ENCODE measurements around the gene EPB41L4A.

EPB41L4A gene

DNA sequence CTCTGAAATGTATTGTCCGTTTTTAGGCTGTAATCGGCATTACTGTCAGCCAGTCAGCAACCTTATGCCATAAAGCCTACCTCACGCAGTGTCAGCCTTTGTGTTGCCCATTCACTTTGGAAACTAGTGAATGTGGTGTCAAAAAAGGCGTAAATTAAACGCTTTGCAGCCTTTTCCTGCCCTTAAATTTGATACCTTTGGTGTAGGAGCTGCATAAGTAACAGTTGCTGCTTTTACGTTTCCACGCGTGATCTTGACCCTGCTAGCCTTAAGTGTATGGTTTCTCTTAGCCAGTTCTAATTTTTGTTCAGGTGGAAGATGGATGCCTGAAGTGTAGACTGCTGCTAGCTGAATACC is 257.7 kb downstream of the EPB41L4A start:
- Histone ChIP-seq H3K9me3 (ENCODE audit: insufficient read depth, low read depth, low read length) (no peaks in the 10 kb centered on the region), H3K4me3 (ENCODE audit: low read length, poor library complexity, severe bottlenecking) (peak overlapping the region; percentile 98), H4K20me1 (ENCODE audit: insufficient read depth, low read length, poor library complexity, severe bottlenecking) (peaks cover 34% of the 10 kb centered on the region), H3F3A (ENCODE audit: low read depth) (no peaks in the 10 kb centered on the region), H3K9ac (ENCODE audit: low read depth, low read length, poor library complexity, severe bottlenecking) (peak overlapping the region; percentile 96), H3K36me3 (ENCODE audit: insufficient read depth, low read length) (peaks cover 24% of the 10 kb centered on the region; the same call in 1 of the 2 replicates), H3K9me2 (replicated peaks; ENCODE audit: low read depth, low read length) (no peaks in the 10 kb centered on the region), H2AFZ (ENCODE audit: low read length) (no peak overlapping the region), H3K27me3 (ENCODE audit: insufficient read depth, low read length, poor library complexity, severe bottlenecking) (peaks cover 5% of the 10 kb centered on the region), H3K4me2 (ENCODE audit: low read depth, low read length, poor library complexity, severe bottlenecking) (peak overlapping the region; percentile 90), H3K79me2 (ENCODE audit: insufficient read depth, low read length) (peaks cover 32% of the 10 kb centered on the region), H3K4me1 (ENCODE audit: insufficient read depth, low read length, poor library complexity, severe bottlenecking) (peaks cover 18% of the 10 kb centered on the region)
- no peak for TF ChIP-seq EZH2phosphoT487 (IDR thresholded peaks at IDR 0.05; ENCODE audit: borderline replicate concordance)
- TF ChIP-seq CTCF (conservative IDR thresholded peaks at IDR 0.05; ENCODE audit: low read length), result no peak

DNA sequence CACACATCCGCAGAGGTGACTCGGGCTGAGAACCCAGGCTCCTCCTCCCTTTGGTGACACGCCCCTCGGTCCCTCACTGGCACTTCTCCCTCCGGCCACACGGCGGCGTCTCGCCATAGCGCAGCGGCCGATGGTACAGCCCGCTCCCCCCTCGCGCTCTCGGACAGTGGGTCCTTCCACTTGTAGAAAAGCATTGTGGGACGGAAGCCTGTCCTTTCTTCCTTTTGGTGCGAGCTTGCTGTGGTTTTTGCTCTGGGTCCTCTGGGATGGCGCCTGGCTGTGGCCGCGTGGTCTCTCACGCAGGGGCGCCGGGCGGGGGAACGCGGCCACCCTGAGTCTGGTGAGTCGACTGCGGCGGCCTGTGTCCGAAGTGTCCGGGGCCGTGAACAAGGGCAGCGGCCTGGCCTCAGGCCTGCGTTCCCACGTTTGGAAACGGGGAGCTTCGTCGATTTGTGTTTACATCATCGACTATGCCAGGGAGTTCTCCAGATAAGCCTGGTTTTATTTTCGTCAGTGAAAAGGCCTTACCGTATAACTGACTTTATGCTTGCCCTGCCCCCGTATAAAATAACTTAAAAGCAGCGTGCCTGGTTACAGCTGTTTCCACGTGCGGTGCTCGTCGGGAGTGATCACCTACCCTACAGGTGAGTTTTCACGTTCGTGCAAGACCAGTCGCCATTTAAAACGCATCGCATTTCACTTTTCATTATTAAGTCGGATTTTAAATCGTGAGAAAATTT is 258.3 kb downstream of the EPB41L4A start:
- H3K9me2 ChIP-seq (replicated peaks; ENCODE audit: low read depth, low read length), result no peaks in the 10 kb centered on the region
- H3K4me2 ChIP-seq (ENCODE audit: low read depth, low read length, poor library complexity, severe bottlenecking), result peak overlapping the region; percentile 90
- H4K20me1 ChIP-seq (ENCODE audit: insufficient read depth, low read length, poor library complexity, severe bottlenecking), result peaks cover 34% of the 10 kb centered on the region
- peak overlapping the region; percentile 76; the same call in 1 of the 2 replicates for H2AFZ ChIP-seq (ENCODE audit: low read length)
- H3K4me1 ChIP-seq (ENCODE audit: insufficient read depth, low read length, poor library complexity, severe bottlenecking), result peaks cover 18% of the 10 kb centered on the region
- H3K36me3 ChIP-seq (ENCODE audit: insufficient read depth, low read length), result peaks cover 24% of the 10 kb centered on the region; the same call in 1 of the 2 replicates
- no peaks in the 10 kb centered on the region for H3F3A ChIP-seq (ENCODE audit: low read depth)
- peaks cover 5% of the 10 kb centered on the region for H3K27me3 ChIP-seq (ENCODE audit: insufficient read depth, low read length, poor library complexity, severe bottlenecking)
- peak overlapping the region; percentile 98 for H3K4me3 ChIP-seq (ENCODE audit: low read length, poor library complexity, severe bottlenecking)
- no peaks in the 10 kb centered on the region for H3K9me3 ChIP-seq (ENCODE audit: insufficient read depth, low read depth, low read length)
- H3K79me2 ChIP-seq (ENCODE audit: insufficient read depth, low read length), result peaks cover 32% of the 10 kb centered on the region
- TF ChIP-seq EZH2phosphoT487 (IDR thresholded peaks at IDR 0.05; ENCODE audit: borderline replicate concordance), result no peak
- TF ChIP-seq CTCF (conservative IDR thresholded peaks at IDR 0.05; ENCODE audit: low read length), result peak; percentile 70
- H3K9ac ChIP-seq (ENCODE audit: low read depth, low read length, poor library complexity, severe bottlenecking), result peak overlapping the region; percentile 96

GRCh38 chr5:112159435-112159834 is 259.6 kb downstream of the EPB41L4A start:
- peaks cover 34% of the 10 kb centered on the region for H4K20me1 ChIP-seq (ENCODE audit: insufficient read depth, low read length, poor library complexity, severe bottlenecking)
- TF ChIP-seq CTCF (conservative IDR thresholded peaks at IDR 0.05; ENCODE audit: low read length) (no peak), EZH2phosphoT487 (IDR thresholded peaks at IDR 0.05; ENCODE audit: borderline replicate concordance) (no peak)
- H3K9ac ChIP-seq (ENCODE audit: low read depth, low read length, poor library complexity, severe bottlenecking), result no peak overlapping the region
- H3K9me2 ChIP-seq (replicated peaks; ENCODE audit: low read depth, low read length), result no peaks in the 10 kb centered on the region
- no peaks in the 10 kb centered on the region for H3F3A ChIP-seq (ENCODE audit: low read depth)
- peaks cover 32% of the 10 kb centered on the region for H3K79me2 ChIP-seq (ENCODE audit: insufficient read depth, low read length)
- peaks cover 18% of the 10 kb centered on the region for H3K4me1 ChIP-seq (ENCODE audit: insufficient read depth, low read length, poor library complexity, severe bottlenecking)
- H3K36me3 ChIP-seq (ENCODE audit: insufficient read depth, low read length), result peaks cover 16% of the 10 kb centered on the region; the same call in 1 of the 2 replicates
- no peak overlapping the region for H3K4me3 ChIP-seq (ENCODE audit: low read length, poor library complexity, severe bottlenecking)
- no peak overlapping the region for H3K4me2 ChIP-seq (ENCODE audit: low read depth, low read length, poor library complexity, severe bottlenecking)
- H2AFZ ChIP-seq (ENCODE audit: low read length), result no peak overlapping the region
- H3K27me3 ChIP-seq (ENCODE audit: insufficient read depth, low read length, poor library complexity, severe bottlenecking), result peaks cover 5% of the 10 kb centered on the region
- H3K9me3 ChIP-seq (ENCODE audit: insufficient read depth, low read depth, low read length), result no peaks in the 10 kb centered on the region
